ENCODE measurements around the gene ALK.

Gene ALK

GRCh38 chr2:29910960-29911359, 10.4 kb downstream of the ALK start:
- H3K4me3 ChIP-seq (ENCODE audit: low read depth, low read length), result no peak overlapping the region
- no peak for DNase-seq (ENCODE audit: low read depth)
- no peak for TF ChIP-seq POLR2A (IDR thresholded peaks at IDR 0.05; ENCODE audit: extremely low read depth, insufficient read length)
- TF ChIP-seq CTCF (IDR thresholded peaks at IDR 0.05; ENCODE audit: low read depth, low read length), result no peak
- no peak for TF ChIP-seq MYC (IDR thresholded peaks at IDR 0.05; ENCODE audit: low read depth, low read length)
- TF ChIP-seq MAX (IDR thresholded peaks at IDR 0.05; ENCODE audit: low read depth, low read length), result no peak

DNA sequence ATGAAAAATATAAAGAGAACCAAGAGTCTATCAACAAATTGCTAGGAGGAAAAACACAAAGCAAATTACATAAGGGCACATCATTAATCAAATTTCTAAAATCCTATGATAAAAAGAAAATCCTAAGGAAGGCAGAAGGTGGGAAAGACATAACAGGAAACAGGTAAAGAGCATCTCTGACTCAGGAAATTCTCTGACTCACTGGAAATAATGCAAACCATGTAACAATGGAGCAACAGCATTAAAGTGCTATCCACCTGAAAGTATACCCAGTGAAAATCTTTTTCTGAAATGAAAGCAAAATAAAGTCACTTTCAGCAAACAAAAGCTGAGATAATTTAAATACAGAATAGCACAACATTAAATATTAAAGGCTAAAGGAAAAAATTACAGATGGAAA, 10.9 kb downstream of the ALK start:
- no peak overlapping the region for H3K4me3 ChIP-seq (ENCODE audit: low read depth, low read length)
- TF ChIP-seq MYC (IDR thresholded peaks at IDR 0.05; ENCODE audit: low read depth, low read length) (no peak), CTCF (IDR thresholded peaks at IDR 0.05; ENCODE audit: low read depth, low read length) (no peak), POLR2A (IDR thresholded peaks at IDR 0.05; ENCODE audit: extremely low read depth, insufficient read length) (no peak), MAX (IDR thresholded peaks at IDR 0.05; ENCODE audit: low read depth, low read length) (no peak)
- DNase-seq (ENCODE audit: low read depth), result no peak

DNA sequence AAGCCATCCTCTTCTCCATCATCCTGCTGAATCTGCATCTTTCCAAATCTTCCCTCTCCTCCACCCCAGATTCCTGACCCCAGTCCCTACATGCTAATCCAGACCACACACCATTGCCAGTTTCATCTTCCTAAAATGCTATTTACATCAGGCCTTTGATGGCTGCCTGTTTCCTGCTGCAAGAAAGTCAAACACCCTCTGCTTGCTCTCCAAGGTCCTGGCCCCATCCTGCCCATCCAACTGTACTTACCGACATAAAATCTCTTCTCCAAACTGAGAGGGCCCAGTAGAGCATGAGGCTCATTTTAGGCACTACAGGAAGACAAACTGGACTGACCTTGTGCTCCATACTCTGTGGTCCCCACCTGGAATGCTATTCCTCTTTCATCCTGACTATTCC, 19.0 kb downstream of the ALK start:
- no peak for TF ChIP-seq MAX (IDR thresholded peaks at IDR 0.05; ENCODE audit: low read depth, low read length)
- TF ChIP-seq POLR2A (IDR thresholded peaks at IDR 0.05; ENCODE audit: extremely low read depth, insufficient read length), result no peak
- no peak for TF ChIP-seq CTCF (IDR thresholded peaks at IDR 0.05; ENCODE audit: low read depth, low read length)
- TF ChIP-seq MYC (IDR thresholded peaks at IDR 0.05; ENCODE audit: low read depth, low read length), result no peak
- no peak overlapping the region for H3K4me3 ChIP-seq (ENCODE audit: low read depth, low read length)
- no peak for DNase-seq (ENCODE audit: low read depth)

DNA sequence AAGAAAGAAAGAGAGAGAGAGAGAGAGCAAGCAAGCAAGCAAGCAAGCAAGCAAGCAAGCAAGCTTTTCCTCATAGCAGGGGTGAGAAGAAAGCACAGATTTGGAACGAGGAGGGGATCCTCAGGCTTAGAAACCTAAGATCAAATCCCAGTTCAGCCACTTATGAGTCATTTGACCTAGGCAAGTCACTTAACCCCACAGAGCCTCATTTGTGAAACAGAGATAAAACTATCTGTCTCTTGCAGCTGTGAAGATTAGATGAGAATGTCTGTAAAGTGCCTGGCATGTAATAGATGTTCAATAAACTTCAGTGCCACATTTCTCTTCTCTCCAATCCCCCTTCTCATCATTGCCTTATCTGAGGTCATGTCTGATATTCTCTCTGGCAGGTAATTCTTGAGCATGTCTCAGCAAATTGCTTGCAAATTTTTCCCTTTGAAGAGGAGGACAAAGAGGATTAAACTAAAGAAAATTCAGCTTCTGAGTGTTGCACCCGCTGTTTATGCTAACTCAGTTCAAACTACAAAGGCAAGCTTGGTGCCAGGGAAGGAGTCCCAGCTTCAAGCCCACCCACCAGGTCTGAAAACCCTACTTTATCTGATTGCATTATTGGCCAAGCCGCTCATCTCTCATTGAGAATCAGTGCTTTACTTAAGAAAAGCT, 20.3 kb downstream of the ALK start:
- no peak for DNase-seq (ENCODE audit: low read depth)
- TF ChIP-seq CTCF (IDR thresholded peaks at IDR 0.05; ENCODE audit: low read depth, low read length) (no peak), MYC (IDR thresholded peaks at IDR 0.05; ENCODE audit: low read depth, low read length) (no peak), POLR2A (IDR thresholded peaks at IDR 0.05; ENCODE audit: extremely low read depth, insufficient read length) (no peak), MAX (IDR thresholded peaks at IDR 0.05; ENCODE audit: low read depth, low read length) (no peak)
- H3K4me3 ChIP-seq (ENCODE audit: low read depth, low read length), result no peak overlapping the region

DNA sequence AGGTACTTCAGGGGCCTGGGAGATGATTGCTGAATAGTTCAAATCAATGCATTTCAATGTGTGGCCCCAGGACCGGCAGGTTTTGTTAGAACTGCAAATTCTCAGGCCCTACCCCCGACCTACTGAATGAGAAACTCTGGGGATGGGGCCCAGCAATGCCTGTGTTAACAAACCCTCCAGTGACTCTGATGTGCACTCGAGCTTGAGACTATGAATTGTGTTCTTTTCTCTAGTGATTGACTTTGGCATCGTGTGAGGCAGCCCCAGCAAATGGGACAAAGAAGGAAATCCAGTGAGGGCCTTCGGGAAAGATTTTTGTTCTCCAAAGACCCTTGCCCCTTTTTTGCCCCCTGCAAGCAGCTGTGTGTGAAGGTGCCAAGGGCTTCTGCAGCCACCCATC, 22.4 kb downstream of the ALK start:
- H3K4me3 ChIP-seq (ENCODE audit: low read depth, low read length), result no peak overlapping the region
- DNase-seq (ENCODE audit: low read depth), result no peak
- TF ChIP-seq POLR2A (IDR thresholded peaks at IDR 0.05; ENCODE audit: extremely low read depth, insufficient read length) (no peak), MAX (IDR thresholded peaks at IDR 0.05; ENCODE audit: low read depth, low read length) (no peak), CTCF (IDR thresholded peaks at IDR 0.05; ENCODE audit: low read depth, low read length) (no peak), MYC (IDR thresholded peaks at IDR 0.05; ENCODE audit: low read depth, low read length) (no peak)

All from NB4 (cell line).